ENCODE results near the gene RAB3IL1. TPM values are rescaled to one million over a fixed set of nuclear protein-coding genes. Genes with fewer than 3 reads are reported as not detected.

Gene RAB3IL1
- total and polyA plus RNA-seq, 4 donors = 2.1 to 41.6 (median 5.4) TPM

- no peak for DNase-seq (ENCODE audit: low spot score)
- Histone ChIP-seq H3K9me3 (ENCODE audit: control insufficient read depth in 4 of 4, low read length in 3 of 4) (no peaks in the 10 kb centered on the region), H3K4me1 (ENCODE audit: control insufficient read depth in 4 of 4, insufficient read depth in 4 of 4, low read length in 3 of 4) (peaks cover 3 to 14% (median 9%) of the 10 kb centered on the region in 4 donors), H3K4me3 (ENCODE audit: low read depth in 1 of 3, low read length in 3 of 3) (no peak overlapping the region), H3K27ac (ENCODE audit: low read depth in 1 of 2, low read length in 2 of 2) (no peak overlapping the region), H3K36me3 (ENCODE audit: control insufficient read depth in 4 of 4, insufficient read depth in 3 of 4, low read depth in 1 of 4, low read length in 3 of 4) (no peaks in the 10 kb centered on the region), H3K9ac (ENCODE audit: low read depth in 1 of 2, low read length in 2 of 2) (no peak overlapping the region), H3K27me3 (ENCODE audit: control insufficient read depth in 4 of 4, insufficient read depth in 4 of 4, low read length in 3 of 4) (no peaks in the 10 kb centered on the region)
- TF ChIP-seq TAF1 (conservative IDR thresholded peaks at IDR 0.05) (no peak), CTCF (IDR thresholded peaks at IDR 0.05; ENCODE audit: low read depth, low read length, missing input control) (no peak), FOXA2 (IDR thresholded peaks at IDR 0.05) (no peak), RAD21 (IDR thresholded peaks at IDR 0.05) (no peak), RXRA (IDR thresholded peaks at IDR 0.05) (no peak), FOXA1 (IDR thresholded peaks at IDR 0.05) (no peak), EGR1 (IDR thresholded peaks at IDR 0.05; ENCODE audit: low read depth in 2 of 2) (no peak), JUND (IDR thresholded peaks at IDR 0.05) (no peak), NR2F2 (IDR thresholded peaks at IDR 0.05) (no peak), ZBTB33 (IDR thresholded peaks at IDR 0.05) (no peak), MAX (IDR thresholded peaks at IDR 0.05) (no peak), GABPA (IDR thresholded peaks at IDR 0.05 in 1 of 2, conservative IDR thresholded peaks at IDR 0.05 in 1 of 2) (no peak), YY1 (IDR thresholded peaks at IDR 0.05) (no peak), SP1 (IDR thresholded peaks at IDR 0.05) (no peak), REST (IDR thresholded peaks at IDR 0.05) (no peak)
- WGBS = 77% methylated on average over 4 of the region's 4 CpGs
These were observed 21.7 kb downstream of the RAB3IL1 start for GRCh38 chr11:61895718-61896059.

GRCh38 chr11:61895046-61895717 is 22.2 kb downstream of the RAB3IL1 start:
- WGBS = 86% methylated on average over 17 of the region's 17 CpGs
- H3K4me3 ChIP-seq (ENCODE audit: low read depth in 1 of 3, low read length in 3 of 3) = no peak overlapping the region
- no peak overlapping the region for H3K9ac ChIP-seq (ENCODE audit: low read depth in 1 of 2, low read length in 2 of 2)
- no peak for DNase-seq (ENCODE audit: low spot score)
- H3K36me3 ChIP-seq (ENCODE audit: control insufficient read depth in 4 of 4, insufficient read depth in 3 of 4, low read depth in 1 of 4, low read length in 3 of 4) = no peaks in the 10 kb centered on the region
- H3K27me3 ChIP-seq (ENCODE audit: control insufficient read depth in 4 of 4, insufficient read depth in 4 of 4, low read length in 3 of 4) = no peaks in the 10 kb centered on the region
- H3K9me3 ChIP-seq (ENCODE audit: control insufficient read depth in 4 of 4, low read length in 3 of 4) = no peaks in the 10 kb centered on the region
- H3K4me1 ChIP-seq (ENCODE audit: control insufficient read depth in 4 of 4, insufficient read depth in 4 of 4, low read length in 3 of 4) = peaks cover 3 to 16% (median 12%) of the 10 kb centered on the region in 4 donors
- TF ChIP-seq ATF3 (IDR thresholded peaks at IDR 0.05) = no peak
- H3K27ac ChIP-seq (ENCODE audit: low read depth in 1 of 2, low read length in 2 of 2) = no peak overlapping the region
